HepG2 (cell line): Measurements from ENCODE around the gene MMGT1. TPM values are rescaled to one million over a fixed set of nuclear protein-coding genes. Genes with fewer than 3 reads are reported as not detected.
A peak's percentile ranks its signal among the peaks of the same experiment; 100 is the strongest.

ENCODE experiments used
- FOXA1 ChIP-seq, 2 experiments: fragments of 450-650 bp in 1 of 2; sonication (generic) in 1 of 2; formaldehyde crosslinking in 1 of 2; IDR thresholded peaks; 2 replicates each; pipeline versions ENCODE4 v1.4.0 to v1.6.1; 2016 to 2020; ENCODE audit warnings: missing genetic modification reagents in 1 of 2
- FOXP4 ChIP-seq: sonication (generic); formaldehyde crosslinking; IDR thresholded peaks from 2 replicates; pipeline ENCODE4 v1.4.0; 2020; ENCODE audit warnings: missing genetic modification reagents
- GATAD1 ChIP-seq: IDR thresholded peaks from 2 replicates; pipeline ENCODE4 v1.6.1; 2016; ENCODE audit warnings: missing genetic modification reagents, missing compliant biosample characterization
- MTA1 ChIP-seq: sonication (generic); formaldehyde crosslinking; IDR thresholded peaks from 2 replicates; pipeline ENCODE4 v1.4.0; 2020; ENCODE audit warnings: missing genetic modification reagents, mild to moderate bottlenecking, borderline replicate concordance
- POGZ ChIP-seq: sonication (generic); formaldehyde crosslinking; IDR thresholded peaks from 2 replicates; pipeline ENCODE4 v1.4.0; 2020; ENCODE audit warnings: mild to moderate bottlenecking, missing genetic modification reagents
- POLR2AphosphoS5 ChIP-seq: IDR thresholded peaks from 2 replicates; pipeline ENCODE4 v1.6.1; 2012; ENCODE audit warnings: low read depth, low read length
- RBM39 ChIP-seq: fragments of 200-400 bp; formaldehyde crosslinking; IDR thresholded peaks from one replicate; pipeline ENCODE4 v1.6.1; 2018; ENCODE audit warnings: antibody characterized with exemption, mild to moderate bottlenecking, low read depth, low read length; ENCODE audit not compliant: poor library complexity, severe bottlenecking
- SMAD3 ChIP-seq: sonication (generic); formaldehyde crosslinking; IDR thresholded peaks from 2 replicates; pipeline ENCODE4 v1.4.0; 2020; ENCODE audit warnings: missing genetic modification reagents
- ZBTB3 ChIP-seq: sonication (generic); formaldehyde crosslinking; IDR thresholded peaks from 2 replicates; pipeline ENCODE4 v1.4.0; 2020; ENCODE audit warnings: low read depth, mild to moderate bottlenecking, moderate library complexity, missing genetic modification reagents, borderline replicate concordance
- ZBTB40 ChIP-seq, 2 experiments: fragments of 450-650 bp in 1 of 2; sonication (generic) in 1 of 2; formaldehyde crosslinking in 1 of 2; IDR thresholded peaks; 2 replicates each; pipeline versions ENCODE4 v1.6.1 to v1.8.0; 2016 to 2022; ENCODE audit warnings: antibody characterized with exemption in 1 of 2, mild to moderate bottlenecking in 1 of 2, missing genetic modification reagents in 1 of 2
- ZFP36L2 ChIP-seq: sonication (generic); formaldehyde crosslinking; IDR thresholded peaks from 2 replicates; pipeline ENCODE4 v1.4.0; 2020; ENCODE audit warnings: missing genetic modification reagents
- ZNF124 ChIP-seq: sonication (generic); formaldehyde crosslinking; IDR thresholded peaks from 2 replicates; pipeline ENCODE4 v1.4.0; 2020; ENCODE audit warnings: missing genetic modification reagents
- ZNF431 ChIP-seq: sonication (generic); formaldehyde crosslinking; IDR thresholded peaks from 2 replicates; pipeline ENCODE4 v1.9.0; 2022; ENCODE audit warnings: missing genetic modification reagents, low read depth, mild to moderate bottlenecking, borderline replicate concordance
- ZNF546 ChIP-seq: sonication (generic); formaldehyde crosslinking; conservative IDR thresholded peaks from 2 replicates; pipeline ENCODE4 v1.8.1; 2023; ENCODE audit warnings: mild to moderate bottlenecking, missing genetic modification reagents
- ZNF607 ChIP-seq: sonication (generic); formaldehyde crosslinking; IDR thresholded peaks from 2 replicates; pipeline ENCODE4 v1.5.1; 2020; ENCODE audit warnings: missing genetic modification reagents, mild to moderate bottlenecking, borderline replicate concordance
- ZNF749 ChIP-seq: sonication (generic); formaldehyde crosslinking; IDR thresholded peaks from 2 replicates; pipeline ENCODE4 v1.8.0; 2022; ENCODE audit warnings: mild to moderate bottlenecking, missing genetic modification reagents, moderate library complexity, borderline replicate concordance
- ZNF792 ChIP-seq: IDR thresholded peaks from 2 replicates; pipeline ENCODE4 v1.6.1; 2016
- ZNF816 ChIP-seq: sonication (generic); formaldehyde crosslinking; IDR thresholded peaks from 2 replicates; pipeline ENCODE4 v1.8.0; 2022; ENCODE audit warnings: missing genetic modification reagents, mild to moderate bottlenecking, borderline replicate concordance
- polyA plus RNA-seq, 8 experiments: library from polyadenylated mRNA; depleted of rRNA in 3 of 8; stranded (reverse) in 7 of 8; unstranded in 1 of 8; fragments of >200 nt; fragmentation: Illumina TruSeq in 4 of 8; extraction: Trizol in 4 of 8; gene quantifications; 2 replicates each; pipeline versions ENCODE4 v1.2.1 to v1.2.3, GENCODE V29; 2011 to 2016; ENCODE audit warnings: low read depth in 4 of 8, missing spikeins in 1 of 8, mixed read lengths in 1 of 8; ENCODE audit not compliant: insufficient read depth in 1 of 8
- total RNA-seq, 5 experiments: library from RNA; depleted of rRNA; stranded (reverse); fragments of >200 nt; fragmentation: Illumina TruSeq; extraction: Trizol; gene quantifications; 2 replicates each; pipeline ENCODE4 v1.2.3, GENCODE V29; 2016; ENCODE audit warnings: low read depth in 1 of 5

MMGT1 gene
- total and polyA plus RNA-seq, 2 of the 13 experiments (the other 11 are each of a cell fraction or from before 2014, with no cell fraction given), result 7.5 to 8.8 TPM

GRCh38 chrX:135973548-135974278 is at the start of gene MMGT1 (continued):
- TF ChIP-seq ZBTB40 (IDR thresholded peaks at IDR 0.05) (no peak), ZBTB40 (CRISPR knock-in tag; IDR thresholded peaks at IDR 0.05) (no peak; the same call in 1 of the 2 replicates), POGZ (CRISPR knock-in tag) (no peak), ZFP36L2 (CRISPR knock-in tag) (no peak), GATAD1 (CRISPR knock-in tag) (peak; percentile 92), SMAD3 (CRISPR knock-in tag) (no peak), FOXA1 (IDR thresholded peaks at IDR 0.05) (no peak), FOXA1 (CRISPR knock-in tag; IDR thresholded peaks at IDR 0.05) (no peak), ZNF607 (no peak), RBM39 (no peak), ZNF749 (CRISPR knock-in tag) (no peak), POLR2AphosphoS5 (0 out of 2 replicates have a peak, but pooled peaks have one; percentile 33), FOXP4 (CRISPR knock-in tag) (no peak), ZNF792 (CRISPR knock-in tag) (no peak), ZNF546 (CRISPR knock-in tag) (no peak), ZBTB3 (CRISPR knock-in tag) (no peak), ZNF431 (CRISPR knock-in tag) (no peak), ZNF816 (CRISPR knock-in tag) (no peak), ZNF124 (CRISPR knock-in tag) (no peak), MTA1 (CRISPR knock-in tag) (no peak)
